H54 (cell line): ENCODE data around the gene NIPSNAP3A.

Experiments used
- DNase-seq: peaks from one replicate; pipeline ENCODE4 v3.0.0; 2011; ENCODE audit warnings: low spot score, mixed read lengths; ENCODE audit not compliant: insufficient read length
- FAIRE-seq: peaks from 3 replicates; lab custom pipeline; 2011; peaks lifted over from hg19 to GRCh38; lab: Jason Lieb, UNC
- POLR2A ChIP-seq: IDR thresholded peaks from 2 replicates; pipeline ENCODE4 v1.6.1; 2011; ENCODE audit warnings: low read depth, mild to moderate bottlenecking, low read length

The NIPSNAP3A gene

DNA sequence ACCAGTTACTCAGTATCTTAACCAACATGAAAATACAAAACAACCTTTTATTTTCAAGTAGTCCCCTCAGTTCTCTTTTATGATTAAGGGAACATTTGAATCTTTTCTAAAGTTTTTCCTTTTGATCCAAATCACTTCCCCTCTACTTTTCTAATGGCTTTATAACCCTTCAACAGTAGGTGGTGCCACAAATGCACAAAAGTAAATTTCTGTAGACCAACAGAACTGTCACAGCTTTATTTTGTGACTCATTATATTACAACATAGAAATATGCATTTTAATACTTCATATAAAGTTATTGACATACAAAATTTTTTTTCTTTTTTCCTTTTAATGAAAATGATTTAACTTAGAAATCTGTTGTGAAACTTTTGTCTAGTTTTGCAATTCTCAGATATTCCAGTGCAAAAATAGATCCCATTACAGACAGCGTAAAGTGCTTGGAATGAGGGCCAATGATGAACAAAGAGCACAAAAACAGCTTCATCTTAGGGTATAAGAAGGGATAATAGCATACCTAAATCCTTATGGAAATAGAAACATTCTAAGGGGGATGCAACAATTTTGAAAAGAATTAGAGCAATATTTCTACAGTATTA lies 33.4 kb downstream of the NIPSNAP3A start:
- TF ChIP-seq POLR2A: no peak
- DNase-seq: no peak
- peak; percentile 84 for FAIRE-seq

DNA sequence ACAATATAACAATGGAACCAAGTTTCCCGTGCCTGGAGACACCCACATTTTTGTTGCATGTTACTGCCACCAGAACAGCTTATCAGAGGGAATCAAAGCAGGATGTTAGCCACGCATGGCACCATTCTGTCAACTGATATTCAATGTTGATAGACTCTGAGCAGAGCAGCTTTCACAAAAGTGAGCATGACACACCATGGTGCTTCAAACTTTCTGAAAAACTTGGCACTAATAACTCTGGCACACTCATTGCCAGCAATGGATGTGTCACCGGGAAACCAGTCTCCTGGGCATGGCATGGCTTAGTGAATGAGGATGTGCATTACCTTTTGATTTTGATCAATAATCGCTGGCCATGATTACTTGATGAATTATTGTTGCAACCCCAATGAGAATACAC lies 36.1 kb downstream of the NIPSNAP3A start:
- FAIRE-seq (peak; percentile 53), DNase-seq (no peak)
- TF ChIP-seq POLR2A: no peak

DNA sequence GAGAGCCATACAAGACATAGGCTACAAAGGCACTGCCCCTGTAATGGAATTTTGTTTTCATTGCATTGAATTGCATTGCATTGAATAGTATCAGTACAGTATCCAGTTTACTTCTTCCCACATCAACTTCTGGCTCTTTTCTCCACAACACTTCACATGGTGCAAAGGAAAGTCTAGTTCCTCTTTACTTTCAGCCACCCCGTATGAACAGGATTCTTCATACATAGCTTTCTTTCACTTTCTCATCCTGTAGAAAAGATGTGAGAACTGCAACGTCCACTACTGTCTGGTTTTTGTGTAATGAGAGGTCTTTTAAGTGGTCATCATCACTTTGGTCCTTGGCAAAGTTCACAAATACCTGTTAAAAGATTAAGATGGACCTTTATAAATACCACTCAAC lies 36.6 kb downstream of the NIPSNAP3A start:
- TF ChIP-seq POLR2A: no peak
- FAIRE-seq (no peak), DNase-seq (no peak)

DNA sequence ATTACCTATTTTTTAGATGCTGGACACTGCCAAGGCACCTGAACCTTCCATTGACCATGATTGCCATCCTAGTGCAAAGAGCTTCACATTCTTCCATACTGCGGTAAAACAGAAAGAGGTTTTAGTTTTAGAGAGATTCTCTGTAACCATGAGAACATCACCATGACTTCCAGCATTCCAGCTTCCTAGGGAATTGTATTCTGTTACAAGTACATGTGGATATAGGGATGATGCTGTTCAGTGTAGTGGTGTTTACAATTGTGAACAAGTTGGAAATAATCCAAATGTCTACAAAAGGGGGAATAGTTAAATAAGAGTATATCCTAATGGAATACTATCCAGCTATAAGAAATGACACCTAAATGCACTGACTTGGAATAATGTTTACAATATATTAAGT lies 38.8 kb downstream of the NIPSNAP3A start:
- DNase-seq: no peak
- TF ChIP-seq POLR2A: no peak
- FAIRE-seq: peak; percentile 43

DNA sequence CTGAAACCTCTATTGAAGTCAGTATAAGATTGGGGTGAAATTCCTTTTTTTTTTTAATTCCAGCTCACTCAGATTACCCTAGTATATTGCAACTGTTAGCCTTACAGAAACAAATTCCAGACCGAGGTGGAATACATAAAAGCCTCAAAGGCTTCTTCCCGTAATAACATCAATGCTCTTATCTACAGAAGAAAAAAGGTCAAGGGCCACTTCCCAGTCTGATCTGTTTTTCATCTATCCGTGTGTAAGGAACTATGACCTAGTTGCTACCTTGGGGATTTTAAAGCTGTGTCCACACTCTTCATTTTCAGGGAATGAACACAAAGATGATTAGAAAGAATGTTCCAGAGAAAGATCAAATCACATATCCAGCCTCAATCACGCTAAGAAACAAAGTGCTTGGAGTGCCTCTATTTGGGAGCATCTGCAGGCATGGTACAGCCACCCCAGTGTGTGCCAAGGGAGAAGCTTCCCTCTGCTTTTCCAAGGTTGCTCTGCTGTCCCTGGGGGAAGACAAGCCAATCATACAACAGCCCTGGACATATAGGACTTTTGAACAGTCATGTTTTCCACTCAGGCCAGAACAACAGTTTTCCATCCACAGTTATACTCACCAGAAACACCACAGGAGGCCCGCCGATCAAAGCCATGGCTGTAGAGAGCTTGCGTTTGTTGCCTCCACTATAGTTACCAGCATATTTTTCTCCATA lies 40.0 kb downstream of the NIPSNAP3A start:
- TF ChIP-seq POLR2A: no peak
- FAIRE-seq (no peak), DNase-seq (no peak)

DNA sequence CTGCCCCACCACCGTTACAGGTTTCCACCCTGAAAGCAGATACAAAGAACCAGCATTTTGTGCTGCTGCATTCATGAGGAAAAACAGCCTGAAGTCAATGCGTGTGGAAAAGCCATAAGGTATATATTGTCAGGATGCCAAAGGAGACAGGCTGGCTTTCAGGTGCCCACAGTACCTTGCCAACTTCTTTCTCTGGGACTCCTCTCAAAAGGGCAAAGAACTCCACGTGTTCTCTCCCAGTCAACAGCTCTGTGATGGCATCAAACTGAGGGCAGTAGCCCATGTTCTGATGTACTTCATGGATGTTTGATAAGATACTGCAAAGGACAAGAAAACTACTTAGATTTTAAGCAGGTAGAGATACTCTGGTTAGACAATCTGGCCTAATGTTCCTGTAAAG lies 40.8 kb downstream of the NIPSNAP3A start:
- DNase-seq: no peak
- no peak for TF ChIP-seq POLR2A
- no peak for FAIRE-seq

DNA sequence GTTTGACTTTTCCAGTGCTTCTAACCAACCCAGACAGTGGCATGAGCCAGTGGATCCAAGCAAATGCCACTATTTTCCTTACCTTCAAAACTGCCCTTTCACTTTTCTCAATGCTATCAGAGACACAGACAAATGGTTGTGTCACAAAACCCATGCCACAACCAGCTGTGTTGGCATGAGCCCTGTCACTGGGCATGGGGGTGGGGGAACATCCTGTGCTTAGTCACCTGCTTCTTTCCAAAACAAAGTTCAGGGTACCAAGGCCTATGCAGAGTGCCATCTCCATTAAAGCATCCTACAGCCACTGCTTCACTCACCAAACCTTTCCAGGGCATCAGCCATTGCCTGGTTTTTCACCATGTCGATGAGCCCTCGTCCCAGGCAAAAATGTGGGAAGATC lies 46.6 kb downstream of the NIPSNAP3A start:
- no peak for TF ChIP-seq POLR2A
- no peak for DNase-seq
- no peak for FAIRE-seq

DNA sequence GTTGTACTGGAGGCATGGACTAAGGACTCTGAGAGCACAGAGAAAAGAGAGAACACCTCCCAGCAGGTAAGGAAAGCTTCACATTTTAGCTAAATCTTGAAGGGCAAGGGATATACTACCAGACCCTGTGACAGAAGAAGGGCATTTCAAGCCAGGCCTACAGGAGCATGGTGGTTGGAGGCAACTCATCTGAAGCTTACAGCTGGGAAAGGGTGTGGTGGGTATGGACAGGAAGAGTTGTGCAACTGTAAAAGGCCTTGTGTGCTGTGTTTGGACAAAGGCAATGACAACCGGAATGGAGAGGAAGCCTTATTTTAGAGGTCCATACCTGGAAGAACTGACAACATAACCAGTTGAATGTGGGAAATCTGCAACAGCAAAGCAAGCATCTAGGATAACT lies 47.6 kb downstream of the NIPSNAP3A start:
- TF ChIP-seq POLR2A: no peak
- DNase-seq (no peak), FAIRE-seq (no peak)

DNA sequence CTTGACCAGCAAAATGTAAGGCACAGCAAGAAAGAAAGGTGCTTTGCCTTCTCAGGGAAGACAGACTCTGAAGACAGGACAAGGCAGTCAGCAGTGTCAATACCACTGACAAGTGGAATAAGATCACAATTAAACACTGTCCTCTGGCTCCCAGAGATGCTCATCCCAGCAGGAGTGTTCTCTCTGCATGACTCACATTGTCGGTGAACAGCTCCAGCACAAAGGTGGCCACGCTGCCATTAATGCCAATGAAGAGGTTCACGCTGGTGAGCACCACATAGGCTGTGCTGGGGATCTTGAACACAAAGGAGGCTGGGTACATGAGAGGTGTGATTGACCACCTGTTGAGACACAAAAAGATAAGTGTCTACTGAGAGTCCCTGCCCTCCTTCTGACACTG lies 48.4 kb downstream of the NIPSNAP3A start:
- DNase-seq (no peak), FAIRE-seq (no peak)

DNA sequence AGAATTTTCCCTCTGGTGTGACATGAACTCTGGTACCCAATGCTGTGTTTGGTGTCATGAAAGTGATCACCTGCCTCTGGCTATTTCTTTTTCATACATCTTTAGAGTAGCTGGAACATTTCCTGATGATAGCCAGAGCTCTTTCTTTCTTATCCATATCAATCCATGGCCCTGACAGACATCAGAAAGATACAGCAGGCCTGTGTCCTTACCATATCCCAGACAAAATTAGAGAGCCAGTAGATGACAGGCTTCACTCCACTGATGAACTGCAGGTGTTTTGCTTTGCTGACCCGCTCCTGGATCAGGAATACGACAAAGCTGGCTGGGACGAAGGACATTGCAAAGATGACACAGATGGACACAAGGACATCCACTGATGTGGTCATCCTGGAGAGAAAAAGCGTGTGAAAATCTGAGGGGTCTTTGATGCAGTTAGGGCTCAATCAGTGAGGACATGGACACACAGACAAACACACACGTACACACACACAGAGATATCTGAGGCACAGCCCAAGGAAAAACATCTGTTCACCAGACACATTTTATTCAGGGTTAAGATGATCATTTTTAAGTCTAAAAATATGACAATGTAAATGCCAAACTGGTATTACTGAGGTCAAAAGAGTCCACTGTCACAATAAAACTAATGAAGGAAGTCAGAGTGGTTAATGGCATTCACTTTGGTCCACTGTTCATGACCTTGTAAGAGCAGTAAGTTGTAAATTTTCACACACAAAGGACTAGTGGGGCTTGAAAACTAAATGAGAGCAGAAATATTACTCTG lies 50.9 kb downstream of the NIPSNAP3A start:
- no peak for TF ChIP-seq POLR2A
- no peak for FAIRE-seq
- DNase-seq: no peak

More for the DNA sequence above, 48.4 kb downstream of the NIPSNAP3A start:
- TF ChIP-seq POLR2A: no peak

DNA sequence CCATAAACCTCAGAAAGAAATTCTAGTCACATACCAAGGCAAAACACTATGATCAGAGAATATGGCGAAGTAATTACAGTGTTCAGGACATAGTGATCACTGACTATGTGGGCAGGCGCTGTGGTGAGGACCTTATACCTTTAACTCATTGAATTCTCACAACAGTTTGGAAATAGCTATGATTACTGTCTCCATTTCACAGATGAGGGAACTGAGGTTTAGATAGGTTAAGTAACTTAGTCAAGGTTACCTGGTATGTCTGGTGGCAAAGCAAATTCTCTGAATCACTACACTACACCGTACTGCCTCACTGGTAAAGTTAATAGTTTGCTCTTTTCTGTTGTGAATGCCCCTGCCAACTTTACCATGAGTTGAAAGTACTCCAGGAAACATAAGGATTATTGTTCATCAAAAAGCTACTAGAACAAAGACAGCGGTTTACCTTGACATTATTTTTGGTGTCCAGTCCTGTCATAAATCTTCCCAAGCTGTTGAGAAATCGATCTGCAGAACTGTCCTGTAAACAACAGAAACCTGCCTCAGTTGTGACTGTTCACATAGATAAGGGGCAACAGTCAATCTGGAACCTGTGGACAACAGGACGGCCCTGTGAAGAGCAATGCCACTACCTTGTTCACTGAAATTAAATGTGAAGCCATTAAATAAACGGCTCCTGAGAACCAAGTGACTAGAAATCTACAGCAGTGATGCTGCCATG lies 52.7 kb downstream of the NIPSNAP3A start:
- TF ChIP-seq POLR2A: no peak
- FAIRE-seq: no peak
- DNase-seq: no peak

DNA sequence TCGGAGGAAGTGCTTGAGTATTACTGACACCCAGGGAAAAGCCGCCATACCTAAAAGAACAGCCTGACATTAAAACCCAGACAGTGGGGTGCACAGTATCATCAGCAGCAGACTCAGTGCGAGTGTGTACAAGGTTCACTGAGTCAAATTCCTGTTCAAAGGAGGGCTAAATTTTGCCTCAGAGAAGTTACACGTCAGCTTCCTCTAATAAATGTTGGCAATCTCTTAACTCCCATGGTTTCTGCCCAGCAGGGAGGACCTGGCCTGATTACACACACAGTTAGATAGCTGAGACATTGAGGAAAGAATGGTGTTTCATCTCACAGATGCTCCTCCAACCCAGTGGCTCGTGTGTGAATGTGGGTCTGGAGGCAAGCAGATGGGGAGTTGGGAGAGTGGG lies 54.6 kb downstream of the NIPSNAP3A start:
- no peak for TF ChIP-seq POLR2A
- FAIRE-seq (no peak), DNase-seq (no peak)

DNA sequence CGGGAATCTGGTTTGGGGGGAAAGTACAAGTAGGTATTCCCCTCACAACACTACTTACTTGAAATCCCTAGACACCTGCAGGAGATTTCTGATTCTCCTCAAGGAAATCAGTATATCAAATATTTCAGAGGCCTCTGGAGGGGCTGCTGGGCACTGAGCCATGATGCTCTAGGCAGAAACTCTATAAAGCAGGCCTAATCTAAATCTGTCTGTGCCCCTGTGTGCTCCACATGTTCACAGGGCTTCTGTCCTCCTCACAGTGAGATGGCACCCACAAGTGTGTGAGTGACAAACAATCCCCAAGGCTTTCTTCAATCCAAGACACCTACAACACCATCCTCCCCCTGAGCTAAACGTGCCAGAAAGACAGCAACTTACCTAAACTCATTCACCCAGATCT lies 55.4 kb downstream of the NIPSNAP3A start:
- no peak for DNase-seq
- no peak for FAIRE-seq
- no peak for TF ChIP-seq POLR2A

DNA sequence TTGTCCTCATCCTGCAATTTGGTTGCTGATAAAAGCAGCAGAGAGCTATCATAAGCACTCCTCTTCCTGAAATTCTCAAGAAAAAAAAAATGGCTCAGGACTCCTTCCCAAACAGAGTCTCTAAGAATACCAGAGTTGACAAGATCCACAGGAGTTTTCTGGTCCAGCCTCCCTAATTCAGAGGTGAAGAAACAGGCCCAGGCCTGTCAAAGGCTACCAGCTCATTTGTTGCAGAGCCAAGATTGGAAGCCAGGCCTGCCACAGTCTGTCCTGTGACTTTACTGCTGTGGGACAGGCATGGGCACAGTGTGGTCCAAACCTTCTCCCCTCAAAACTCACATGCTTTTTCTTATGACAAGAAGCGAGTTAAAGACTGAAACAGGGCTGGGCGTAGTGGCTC lies 58.0 kb downstream of the NIPSNAP3A start:
- FAIRE-seq (no peak), DNase-seq (no peak)
- no peak for TF ChIP-seq POLR2A
